Cardiac muscle cell (in vitro differentiated cells and primary cell): ENCODE data around the gene KRT7. TPM values are rescaled to one million over a fixed set of nuclear protein-coding genes. Genes with fewer than 3 reads are reported as not detected.
"Not testable (repeated sequence)": the region's sequence is repeated elsewhere in the genome, so short reads cannot be mapped to it uniquely, and the experiment has no call there.

Experiments used
- DNase-seq, 2 donors: peaks; one replicate each; pipeline versions ENCODE4 v3.0.0 to v3.0.0-alpha.2; 2010 to 2017; ENCODE audit warnings: low read depth in 1 of 2, low spot score in 1 of 2
- H3K27ac ChIP-seq: fragments of 200-600 bp; sonication (generic); 2 replicates; pipeline ENCODE4 v1.5.1; 2016
- H3K27me3 ChIP-seq: fragments of 200-600 bp; sonication (generic); 2 replicates; pipeline ENCODE4 v1.6.0; 2016; ENCODE audit warnings: control low read depth
- H3K36me3 ChIP-seq: fragments of 200-600 bp; sonication (generic); 2 replicates; pipeline ENCODE4 v1.5.1; 2016; ENCODE audit warnings: control low read depth
- H3K4me1 ChIP-seq: fragments of 200-600 bp; sonication (generic); 2 replicates; pipeline ENCODE4 v1.8.1; 2017; ENCODE audit warnings: low read depth, mild to moderate bottlenecking, mixed run types
- H3K4me3 ChIP-seq: fragments of 200-600 bp; sonication (generic); 2 replicates; pipeline ENCODE4 v1.5.1; 2016; ENCODE audit warnings: mild to moderate bottlenecking
- H3K9me3 ChIP-seq: fragments of 200-600 bp; sonication (generic); 2 replicates; pipeline ENCODE4 v1.5.1; 2017; ENCODE audit warnings: low read depth, mild to moderate bottlenecking, control low read depth
- polyA plus RNA-seq: library from polyadenylated mRNA; unstranded; fragments of >200 nt; fragmentation: Nextera tagmentation; extraction: Ambion mirVana; gene quantifications from 2 replicates; pipeline ENCODE4 v1.2.1, GENCODE V29; 2016
- total RNA-seq: library from RNA; depleted of rRNA; stranded (reverse); fragments of >200 nt; gene quantifications from 2 replicates; pipeline ENCODE4 v1.2.3, GENCODE V29; 2016
- TF ChIP-seq, protein P1 (sequence below): IDR thresholded peaks from 2 replicates; pipeline ENCODE4 v1.5.1; 2012; ENCODE audit warnings: low read depth, mild to moderate bottlenecking, low read length

The KRT7 gene
- total and polyA plus RNA-seq, 2 experiments from 2014 or later: 0.36 to 0.50 TPM

DNA sequence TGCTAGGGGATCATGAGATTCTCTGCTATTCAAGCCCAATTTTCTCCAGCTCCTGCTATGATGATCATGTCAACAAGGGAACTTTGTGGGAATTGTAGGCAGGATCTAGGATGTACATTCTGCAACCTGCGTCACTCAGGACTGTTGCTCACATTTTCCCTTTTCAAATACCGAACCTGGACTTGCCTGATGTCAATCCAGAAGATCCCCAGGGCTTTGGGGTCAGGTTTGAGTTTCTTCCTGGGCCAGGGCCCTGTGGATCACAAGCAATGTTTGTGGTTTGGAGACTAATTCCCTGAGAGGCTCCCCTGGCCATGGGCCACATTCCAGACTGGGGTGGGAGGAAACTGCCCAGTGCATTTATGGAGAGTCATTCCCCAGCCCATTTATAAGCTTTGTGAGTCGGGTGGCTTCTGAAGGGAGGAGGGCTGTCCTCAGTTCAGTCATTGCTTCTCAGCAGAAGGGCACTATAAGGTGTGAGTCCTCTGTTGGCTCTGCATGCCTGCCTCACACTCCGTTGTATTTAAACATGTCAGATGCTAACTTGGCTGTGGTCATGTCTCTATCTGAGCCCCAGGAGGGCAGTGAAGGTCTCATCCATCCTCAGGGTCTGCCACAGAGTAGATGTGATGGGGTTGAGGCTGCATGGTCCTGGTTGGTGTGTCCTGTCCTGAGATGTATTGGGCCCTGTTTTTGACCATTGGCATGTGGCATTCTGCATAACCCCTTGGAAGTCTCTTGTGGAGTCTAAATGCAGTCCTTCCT lies 47.9 kb downstream of the KRT7 start:
- peak in 1 of 2 donors; percentile 99 for DNase-seq
- H3K27ac ChIP-seq: no peak overlapping the region
- no peaks in the 10 kb centered on the region for H3K36me3 ChIP-seq
- no peaks in the 10 kb centered on the region for H3K4me1 ChIP-seq
- TF ChIP-seq, protein P1, sequence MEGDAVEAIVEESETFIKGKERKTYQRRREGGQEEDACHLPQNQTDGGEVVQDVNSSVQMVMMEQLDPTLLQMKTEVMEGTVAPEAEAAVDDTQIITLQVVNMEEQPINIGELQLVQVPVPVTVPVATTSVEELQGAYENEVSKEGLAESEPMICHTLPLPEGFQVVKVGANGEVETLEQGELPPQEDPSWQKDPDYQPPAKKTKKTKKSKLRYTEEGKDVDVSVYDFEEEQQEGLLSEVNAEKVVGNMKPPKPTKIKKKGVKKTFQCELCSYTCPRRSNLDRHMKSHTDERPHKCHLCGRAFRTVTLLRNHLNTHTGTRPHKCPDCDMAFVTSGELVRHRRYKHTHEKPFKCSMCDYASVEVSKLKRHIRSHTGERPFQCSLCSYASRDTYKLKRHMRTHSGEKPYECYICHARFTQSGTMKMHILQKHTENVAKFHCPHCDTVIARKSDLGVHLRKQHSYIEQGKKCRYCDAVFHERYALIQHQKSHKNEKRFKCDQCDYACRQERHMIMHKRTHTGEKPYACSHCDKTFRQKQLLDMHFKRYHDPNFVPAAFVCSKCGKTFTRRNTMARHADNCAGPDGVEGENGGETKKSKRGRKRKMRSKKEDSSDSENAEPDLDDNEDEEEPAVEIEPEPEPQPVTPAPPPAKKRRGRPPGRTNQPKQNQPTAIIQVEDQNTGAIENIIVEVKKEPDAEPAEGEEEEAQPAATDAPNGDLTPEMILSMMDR: no peak
- peaks cover 46% of the 10 kb centered on the region for H3K27me3 ChIP-seq
- H3K4me3 ChIP-seq: no peak overlapping the region
- no peaks in the 10 kb centered on the region for H3K9me3 ChIP-seq

- Histone ChIP-seq H3K4me1 (no peaks in the 10 kb centered on the region), H3K36me3 (no peaks in the 10 kb centered on the region), H3K9me3 (no peaks in the 10 kb centered on the region), H3K4me3 (no peak overlapping the region), H3K27ac (no peak overlapping the region), H3K27me3 (peaks cover 13% of the 10 kb centered on the region)
- TF ChIP-seq, protein P1: no peak
- DNase-seq: no peak
Measured at GRCh38 chr12:52284562-52285171, 51.6 kb downstream of the KRT7 start.

GRCh38 chr12:52285172-52285745 lies 52.2 kb downstream of the KRT7 start:
- TF ChIP-seq, protein P1: no peak
- no peak overlapping the region for H3K27ac ChIP-seq
- no peaks in the 10 kb centered on the region for H3K9me3 ChIP-seq
- H3K27me3 ChIP-seq: peaks cover 7% of the 10 kb centered on the region
- H3K4me3 ChIP-seq: no peak overlapping the region
- H3K4me1 ChIP-seq: no peaks in the 10 kb centered on the region
- H3K36me3 ChIP-seq: no peaks in the 10 kb centered on the region
- no peak for DNase-seq

- Histone ChIP-seq H3K4me3 (no peak overlapping the region), H3K27me3 (no peaks in the 10 kb centered on the region), H3K36me3 (no peaks in the 10 kb centered on the region), H3K27ac (no peak overlapping the region), H3K4me1 (no peaks in the 10 kb centered on the region), H3K9me3 (no peaks in the 10 kb centered on the region)
- DNase-seq: no peak
- TF ChIP-seq, protein P1: no peak
Measured at GRCh38 chr12:52285851-52286530, 52.9 kb downstream of the KRT7 start.

DNA sequence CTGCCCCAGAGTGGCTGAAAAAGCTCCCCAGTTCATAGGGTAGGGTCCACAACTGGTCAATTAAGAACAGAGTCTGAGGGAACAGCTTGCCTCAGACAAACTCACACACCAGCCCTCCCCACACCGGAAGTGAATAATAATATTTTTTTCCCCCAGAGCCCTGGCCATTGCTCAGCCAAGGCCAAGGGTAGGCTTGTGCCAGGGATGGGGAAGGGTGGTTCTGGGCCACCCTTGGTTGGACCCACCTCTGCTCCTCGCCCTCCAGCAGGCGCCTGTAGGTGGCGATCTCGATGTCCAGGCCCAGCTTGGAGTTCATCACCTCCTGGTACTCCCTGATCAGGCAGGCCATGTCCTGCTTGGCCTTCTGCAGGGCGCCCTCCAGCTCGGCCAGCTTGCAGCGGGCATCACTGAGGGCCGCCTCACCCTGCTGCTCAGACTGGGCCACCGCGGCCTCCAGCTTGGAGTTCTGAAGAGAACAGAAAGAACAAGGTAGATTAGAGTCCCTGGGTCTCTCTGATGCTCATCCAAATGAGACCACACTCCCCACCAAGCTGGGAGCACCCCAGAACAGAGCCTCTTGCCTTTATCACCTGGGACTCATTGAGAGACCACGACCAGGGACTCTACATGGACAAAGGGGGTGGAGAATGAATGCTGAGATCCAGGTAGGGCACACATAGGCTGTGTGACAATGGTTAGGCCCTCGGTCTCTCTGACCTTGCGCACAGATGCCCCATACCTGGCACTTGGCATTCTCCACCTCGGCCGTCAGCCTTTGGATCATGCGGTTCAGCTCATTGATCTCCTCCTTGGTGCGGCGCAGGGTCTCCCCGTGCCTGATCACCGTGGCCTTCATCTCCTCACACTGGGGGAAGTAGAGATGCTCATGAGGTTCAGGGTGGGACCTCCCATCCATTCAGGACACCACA lies 54.1 kb downstream of the KRT7 start:
- TF ChIP-seq, protein P1: peak; percentile 12
- not testable (repeated sequence) for DNase-seq

DNA sequence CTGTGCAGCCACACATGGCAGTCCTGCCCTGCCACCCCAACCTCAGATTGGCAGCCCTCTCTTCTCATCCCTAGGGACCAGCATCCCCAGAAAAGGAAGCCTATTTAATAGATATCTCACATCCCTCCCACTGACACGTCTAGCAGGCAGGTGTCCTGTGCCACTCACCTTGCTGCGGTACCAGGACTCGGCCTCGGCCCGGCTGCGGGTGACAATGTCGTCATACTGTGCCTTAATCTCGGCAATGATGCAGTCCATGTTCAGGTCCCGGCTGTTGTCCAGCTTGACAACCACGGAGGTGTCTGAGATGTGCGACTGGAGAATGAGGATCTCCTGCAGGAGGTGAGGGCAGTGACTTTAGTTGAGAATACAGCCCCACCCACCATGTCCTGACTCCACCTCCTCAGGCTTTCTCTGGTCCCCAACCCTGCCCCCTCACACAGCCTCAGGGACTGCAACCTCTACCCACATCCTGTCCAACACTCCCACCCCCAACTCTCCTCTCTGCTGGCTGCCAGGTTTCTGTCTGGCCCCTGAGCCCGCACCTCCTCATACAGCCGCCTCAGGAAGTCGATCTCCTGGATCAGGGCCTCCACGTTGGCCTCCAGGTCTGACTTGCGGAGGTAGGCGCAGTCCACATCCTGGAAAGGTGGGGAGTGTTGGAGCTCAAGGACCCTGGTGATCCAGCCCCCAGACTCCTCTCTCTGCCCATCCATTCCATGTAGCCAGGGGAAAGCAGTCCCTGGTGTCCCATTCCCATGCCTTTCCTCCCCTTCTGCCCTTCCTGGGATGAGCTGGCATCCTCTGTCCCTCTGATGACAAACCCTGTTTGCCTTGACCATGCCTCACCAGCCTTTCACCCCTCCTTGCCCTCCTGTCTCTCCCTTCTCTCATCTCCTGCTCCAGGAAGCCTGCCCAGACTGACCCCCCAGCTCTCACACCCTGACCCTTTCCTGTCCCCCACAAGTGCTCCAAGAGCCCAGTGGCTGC lies 55.1 kb downstream of the KRT7 start:
- H3K36me3 ChIP-seq, H3K4me1 ChIP-seq, H3K27ac ChIP-seq, H3K4me3 ChIP-seq, H3K9me3 ChIP-seq, H3K27me3 ChIP-seq: not testable (repeated sequence)
- DNase-seq: peak in 1 of 2 donors; percentile 33

More for the DNA sequence above, 54.1 kb downstream of the KRT7 start:
- H3K36me3 ChIP-seq, H3K27me3 ChIP-seq, H3K27ac ChIP-seq, H3K9me3 ChIP-seq, H3K4me1 ChIP-seq, H3K4me3 ChIP-seq: not testable (repeated sequence)
